Activated CD8-positive, alpha-beta T cell treated with anti-CD3 and anti-CD28 coated beads for 36 hours (primary cell): ENCODE results near the gene TBC1D25. TPM values are rescaled to one million over a fixed set of nuclear protein-coding genes. Genes with fewer than 3 reads are reported as not detected.
A peak's percentile ranks its signal among the peaks of the same experiment; 100 is the strongest.
"Not testable (repeated sequence)": the region's sequence is repeated elsewhere in the genome, so short reads cannot be mapped to it uniquely, and the experiment has no call there.

Experiments
- ATAC-seq: fragments of 200-7000 bp; cut with Tn5 transposase; one replicate; pipeline ENCODE4 v1.10.0; 2021; ENCODE audit warnings: mild to moderate bottlenecking, moderate library complexity
- CTCF ChIA-PET: fragments of 350-600 bp; sonication (Branson Sonifier 250); formaldehyde crosslinking; loops from one replicate; lab custom pipeline; 2021; ENCODE audit warnings: antibody characterized with exemption; lab: Charles Lee
- POLR2A ChIA-PET: fragments of 350-600 bp; sonication (Branson Sonifier 250); formaldehyde crosslinking; loops from one replicate; lab custom pipeline; 2021; ENCODE audit warnings: antibody characterized with exemption; lab: Charles Lee
- DNase-seq: peaks from one replicate; pipeline ENCODE4 v3.0.0-alpha.2; 2020
- H3K27ac Mint-ChIP-seq: one replicate; pipeline ENCODE4 v1.8.0; 2021; ENCODE audit warnings: mild to moderate bottlenecking, mixed read lengths
- H3K27me3 Mint-ChIP-seq: one replicate; pipeline ENCODE4 v1.8.0; 2021; ENCODE audit warnings: mixed read lengths
- H3K36me3 Mint-ChIP-seq: one replicate; pipeline ENCODE4 v1.8.0; 2021; ENCODE audit warnings: low read depth, mixed read lengths
- H3K4me1 Mint-ChIP-seq: one replicate; pipeline ENCODE4 v1.8.0; 2021; ENCODE audit warnings: low read depth, mixed read lengths
- H3K4me3 Mint-ChIP-seq: one replicate; pipeline ENCODE4 v1.8.0; 2021; ENCODE audit warnings: mild to moderate bottlenecking, moderate library complexity, mixed read lengths
- H3K9me3 Mint-ChIP-seq: one replicate; pipeline ENCODE4 v1.8.0; 2021; ENCODE audit warnings: mixed read lengths
- CTCF ChIP-seq: fragments of 200-600 bp; IDR thresholded peaks from one replicate; pipeline ENCODE4 v1.8.0; 2022; ENCODE audit warnings: antibody characterized with exemption, mild to moderate bottlenecking
- intact Hi-C: fragments of 100-400 bp; cut with micrococcal nuclease; formaldehyde crosslinking; loops from one replicate; pipeline ENCODE4 v1.10.0; 2022
- total RNA-seq, 2 experiments: library from RNA; stranded (reverse); gene quantifications; one replicate each; pipeline ENCODE4 v1.2.3, GENCODE V29; 2021

The TBC1D25 gene
- total RNA-seq, 2 experiments from 2014 or later = 11.4 to 11.9 TPM

GRCh38 chrX:48515842-48516241 lies 23.7 kb upstream of the TBC1D25 start:
- intact Hi-C loops = no loop called here
- no peak for TF ChIP-seq CTCF
- Mint-ChIP-seq H3K4me1 (peaks cover 33% of the 10 kb centered on the region), H3K36me3 (no peaks in the 10 kb centered on the region), H3K9me3 (no peaks in the 10 kb centered on the region), H3K27ac (no peak overlapping the region), H3K4me3 (no peak overlapping the region), H3K27me3 (no peaks in the 10 kb centered on the region)
- DNase-seq (no peak), ATAC-seq (no peak)
- CTCF ChIA-PET = no interaction called here
- POLR2A ChIA-PET = no interaction called here

GRCh38 chrX:48516285-48516684 lies 23.2 kb upstream of the TBC1D25 start:
- DNase-seq = no peak
- POLR2A ChIA-PET = no interaction called here
- no peak for ATAC-seq
- peaks cover 35% of the 10 kb centered on the region for H3K4me1 Mint-ChIP-seq
- H3K9me3 Mint-ChIP-seq = no peaks in the 10 kb centered on the region
- H3K36me3 Mint-ChIP-seq = no peaks in the 10 kb centered on the region
- CTCF ChIA-PET = no interaction called here
- no peak for TF ChIP-seq CTCF
- intact Hi-C loops = no loop called here
- H3K4me3 Mint-ChIP-seq = no peak overlapping the region
- H3K27ac Mint-ChIP-seq = no peak overlapping the region
- H3K27me3 Mint-ChIP-seq = no peaks in the 10 kb centered on the region

GRCh38 chrX:48516987-48517386 lies 22.5 kb upstream of the TBC1D25 start:
- Mint-ChIP-seq H3K4me1 (peaks cover 32% of the 10 kb centered on the region), H3K27ac (no peak overlapping the region), H3K4me3 (no peak overlapping the region), H3K36me3 (no peaks in the 10 kb centered on the region), H3K9me3 (no peaks in the 10 kb centered on the region), H3K27me3 (no peaks in the 10 kb centered on the region)
- ChIA-PET POLR2A (no interaction called here), CTCF (no interaction called here)
- DNase-seq (no peak), ATAC-seq (no peak)
- intact Hi-C loops = no loop called here
- TF ChIP-seq CTCF = no peak

GRCh38 chrX:48519481-48519880 lies 20.0 kb upstream of the TBC1D25 start:
- CTCF ChIA-PET, DNase-seq, H3K9me3 Mint-ChIP-seq, intact Hi-C loops, ATAC-seq, H3K27me3 Mint-ChIP-seq, H3K4me3 Mint-ChIP-seq: not testable (repeated sequence)
- H3K4me1 Mint-ChIP-seq = peaks cover 37% of the 10 kb centered on the region
- peaks cover 11% of the 10 kb centered on the region for H3K36me3 Mint-ChIP-seq
- peak overlapping the region; percentile 99 for H3K27ac Mint-ChIP-seq
- POLR2A ChIA-PET = interaction anchor here (0.6 kb wide), 1 partner anchor 117 kb away, joined by 3 read pairs; no protein-coding TSS in a partner anchor

GRCh38 chrX:48520455-48520854 lies 19.1 kb upstream of the TBC1D25 start:
- intact Hi-C loops = no loop called here
- Mint-ChIP-seq H3K4me3 (peak overlapping the region; percentile 91), H3K9me3 (no peaks in the 10 kb centered on the region), H3K36me3 (peaks cover 11% of the 10 kb centered on the region), H3K27ac (peak overlapping the region; percentile 99), H3K27me3 (no peaks in the 10 kb centered on the region), H3K4me1 (peaks cover 37% of the 10 kb centered on the region)
- TF ChIP-seq CTCF = no peak
- no peak for ATAC-seq
- peak; percentile 52 for DNase-seq
- ChIA-PET CTCF (no interaction called here), POLR2A (interaction anchor here (0.6 kb wide), 1 partner anchor 57 kb away, joined by 3 read pairs; no protein-coding TSS in a partner anchor)
